Testis (tissue), 3 donors: ENCODE results near the gene CAMTA1. TPM values are rescaled to one million over a fixed set of nuclear protein-coding genes. Genes with fewer than 3 reads are reported as not detected.

Experiments
- DNase-seq: peaks from one replicate; pipeline ENCODE4 v3.0.0-alpha.2; 2019
- H3K27ac ChIP-seq, 2 donors: fragments of 200-600 bp; sonication (generic); one replicate each; pipeline ENCODE4 v1.5.1; 2019
- H3K27me3 ChIP-seq: fragments of 200-600 bp; sonication (generic); one replicate; pipeline ENCODE4 v1.5.1; 2019
- H3K36me3 ChIP-seq: fragments of 200-600 bp; sonication (generic); one replicate; pipeline ENCODE4 v1.5.1; 2017; ENCODE audit warnings: low read depth; ENCODE audit errors: missing control alignments
- H3K4me1 ChIP-seq: fragments of 200-600 bp; sonication (generic); one replicate; pipeline ENCODE4 v1.5.1; 2019
- H3K4me3 ChIP-seq, 2 donors: fragments of 200-600 bp; sonication (generic); one replicate each; pipeline ENCODE4 v1.5.1; 2017 to 2019
- H3K9me3 ChIP-seq: fragments of 200-600 bp; sonication (generic); one replicate; pipeline ENCODE4 v1.5.1; 2017
- CTCF ChIP-seq, 3 experiments: fragments of 450-650 bp in 2 of 3; fragments of 200-600 bp in 1 of 3; sonication (generic) in 1 of 3; IDR thresholded peaks; one replicate each; pipeline ENCODE4 v1.5.1; 2016 to 2019; ENCODE audit warnings: antibody characterized with exemption in 3 of 3, mild to moderate bottlenecking in 2 of 3, moderate library complexity in 1 of 3
- POLR2A ChIP-seq: fragments of 450-650 bp; IDR thresholded peaks from one replicate; pipeline ENCODE4 v1.6.1; 2017; ENCODE audit warnings: antibody characterized with exemption, mild to moderate bottlenecking, moderate library complexity
- WGBS, 2 donors: methylation state at CpG; one replicate each; pipeline ENCODE4 v1.1.5; 2018; 5-methylcytosine and 5-hydroxymethylcytosine counted together
- intact Hi-C: fragments of 100-400 bp; cut with DNase I; formaldehyde crosslinking; loops from one replicate; pipeline ENCODE4 v1.15.1; 2023; ENCODE audit warnings: low total_unique reads
- polyA plus RNA-seq: library from polyadenylated mRNA; stranded (reverse); fragments of 350-450 nt; fragmentation: Illumina TruSeq; extraction: RNeasy Lipid Tissue Mini Kit (QIAGEN cat#74804); gene quantifications from one replicate; pipeline ENCODE4 v1.2.3, GENCODE V29; 2014; ENCODE audit warnings: low read depth, low replicate concordance; ENCODE audit not compliant: insufficient read depth
- total RNA-seq, 2 donors: library from RNA; depleted of rRNA; stranded (reverse); fragments of >200 nt; gene quantifications; one replicate each; pipeline ENCODE4 v1.2.3, GENCODE V29; 2016

Gene CAMTA1
- total and polyA plus RNA-seq, 3 donors from 2014 or later = 116 to 158 (median 119) TPM

- no peak overlapping the region for H3K4me3 ChIP-seq
- H3K4me1 ChIP-seq = peaks cover 18% of the 10 kb centered on the region
- no peak overlapping the region for H3K27ac ChIP-seq
- H3K27me3 ChIP-seq = no peaks in the 10 kb centered on the region
- DNase-seq = no peak
- intact Hi-C loops = loop anchor here (10.0 kb wide), 1 partner anchor 597 kb away; no protein-coding TSS in a partner anchor
- 89 to 96% methylated on average over 2 of the region's 2 CpGs for WGBS, 2 donors
- H3K36me3 ChIP-seq = no peaks in the 10 kb centered on the region
- TF ChIP-seq CTCF (IDR thresholded peaks at IDR 0.05) = no peak
- TF ChIP-seq POLR2A = no peak
- H3K9me3 ChIP-seq = no peaks in the 10 kb centered on the region
Observed at GRCh38 chr1:7047866-7048265, 262.6 kb downstream of the CAMTA1 start.

GRCh38 chr1:7048395-7048794 lies 263.1 kb downstream of the CAMTA1 start:
- no peak overlapping the region for H3K27ac ChIP-seq
- H3K27me3 ChIP-seq = no peaks in the 10 kb centered on the region
- intact Hi-C loops = loop anchor here (10.0 kb wide), 1 partner anchor 596 kb away; no protein-coding TSS in a partner anchor
- TF ChIP-seq CTCF (IDR thresholded peaks at IDR 0.05) (no peak), POLR2A (no peak)
- H3K36me3 ChIP-seq = no peaks in the 10 kb centered on the region
- H3K4me1 ChIP-seq = peaks cover 18% of the 10 kb centered on the region
- no peaks in the 10 kb centered on the region for H3K9me3 ChIP-seq
- WGBS, 2 donors = 87 to 91% methylated on average over 10 of the region's 10 CpGs
- no peak for DNase-seq
- H3K4me3 ChIP-seq = no peak overlapping the region

DNA sequence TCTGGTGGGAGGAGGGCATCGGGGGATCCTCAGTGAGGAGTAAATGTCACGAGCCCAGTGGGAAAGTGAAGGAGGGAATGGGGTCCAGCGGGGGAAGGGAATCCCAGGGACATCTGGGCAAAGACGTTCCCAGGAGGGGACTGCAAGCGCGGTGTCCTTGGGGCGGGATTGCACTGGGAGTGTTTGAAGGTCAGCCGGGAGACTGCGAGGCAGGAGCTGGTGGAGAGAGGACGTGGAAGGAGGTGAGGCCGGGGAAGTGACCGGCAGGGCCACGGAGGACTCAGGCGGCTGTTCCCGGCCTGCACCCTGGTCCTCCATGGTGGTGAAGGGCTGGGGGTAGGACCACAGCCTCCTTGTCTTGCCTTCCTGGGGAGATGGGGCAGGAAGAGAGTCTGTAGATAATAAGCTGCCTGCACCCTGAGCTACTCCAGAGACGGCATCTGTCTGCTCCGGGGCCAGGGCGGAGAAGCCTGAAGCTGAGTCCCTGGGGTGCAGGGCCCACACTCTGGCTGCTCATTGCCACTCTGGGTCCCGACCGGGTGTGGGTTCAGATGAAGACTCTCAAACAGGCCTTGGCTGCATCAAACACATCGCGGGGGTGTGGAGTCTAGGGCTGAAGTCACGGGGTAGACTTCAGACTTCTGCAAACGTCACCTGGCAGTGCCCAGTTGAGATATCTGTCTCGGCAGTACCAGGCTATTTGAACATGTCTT lies 264.8 kb downstream of the CAMTA1 start:
- 62 to 78% methylated on average over 23 to 25 of the region's 25 CpGs for WGBS, 2 donors
- Histone ChIP-seq H3K4me3 (no peak overlapping the region), H3K9me3 (no peaks in the 10 kb centered on the region), H3K36me3 (no peaks in the 10 kb centered on the region), H3K27me3 (no peaks in the 10 kb centered on the region), H3K27ac (no peak overlapping the region), H3K4me1 (peaks cover 18% of the 10 kb centered on the region)
- TF ChIP-seq POLR2A (no peak), CTCF (IDR thresholded peaks at IDR 0.05) (no peak)
- no peak for DNase-seq
- intact Hi-C loops = loop anchor here (10.0 kb wide), 1 partner anchor 595 kb away; no protein-coding TSS in a partner anchor

DNA sequence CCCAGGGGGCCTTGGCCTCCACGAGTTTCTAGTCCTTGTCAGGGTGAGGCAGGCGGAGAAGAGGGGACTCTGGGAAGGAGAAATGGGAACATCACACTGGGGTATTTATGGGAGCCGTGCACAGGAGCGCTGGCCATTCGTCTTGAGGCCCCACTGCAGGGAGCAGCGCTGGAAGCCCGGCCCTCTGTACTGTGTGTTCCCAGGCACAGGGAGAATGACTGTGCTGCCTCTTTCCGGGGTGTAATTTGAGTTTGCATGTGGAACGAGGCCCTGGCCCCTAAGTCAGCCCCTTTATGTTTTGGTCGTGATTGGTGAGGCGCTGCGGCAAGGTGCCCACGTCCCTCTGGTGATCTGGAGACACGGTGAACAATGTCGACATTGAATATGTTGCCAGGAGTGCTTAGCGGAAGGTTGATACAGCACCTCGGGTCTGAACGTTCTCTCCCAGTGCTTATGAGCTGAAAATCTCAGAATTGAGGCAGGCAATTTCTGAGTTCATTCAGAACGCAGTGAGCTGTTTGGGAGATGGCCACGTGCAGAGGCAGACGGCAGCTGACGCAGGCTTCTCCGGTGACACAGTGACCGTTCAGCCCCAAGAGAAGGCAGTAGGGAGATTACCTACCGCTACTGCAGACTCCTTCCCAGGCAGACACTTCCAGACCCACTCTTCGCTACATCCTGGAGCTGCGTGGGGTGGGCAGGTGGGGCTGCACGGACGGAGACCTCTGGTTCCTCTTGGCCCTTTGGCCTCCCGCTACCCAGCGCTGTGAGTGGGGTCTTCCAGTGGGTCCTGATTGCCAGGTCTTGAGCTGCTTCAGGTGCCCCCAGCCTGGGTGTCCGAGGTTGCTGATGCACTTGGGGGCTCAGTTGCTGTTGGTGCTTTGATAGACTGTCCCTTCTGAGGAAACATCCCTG lies 265.8 kb downstream of the CAMTA1 start:
- Histone ChIP-seq H3K9me3 (no peaks in the 10 kb centered on the region), H3K36me3 (no peaks in the 10 kb centered on the region), H3K27me3 (no peaks in the 10 kb centered on the region), H3K4me3 (no peak overlapping the region), H3K27ac (peak overlapping the region in 1 of 2 donors; percentile 52), H3K4me1 (peaks cover 18% of the 10 kb centered on the region)
- TF ChIP-seq CTCF (IDR thresholded peaks at IDR 0.05) = no peak
- no peak for TF ChIP-seq POLR2A
- peak; percentile 66 for DNase-seq
- intact Hi-C loops = no loop called here
- 36 to 56% methylated on average over 26 to 32 of the region's 32 CpGs for WGBS, 2 donors
